HEK293 (cell line): ENCODE data around the gene BLVRB.

Source experiments
- EGR2 ChIP-seq: fragments of 450-650 bp; formaldehyde crosslinking; IDR thresholded peaks from 2 replicates; pipeline ENCODE4 v1.5.1; 2016; ENCODE audit warnings: low read depth, missing biosample characterization, missing genetic modification characterization
- HOXD13 ChIP-seq: sonication (generic); formaldehyde crosslinking; IDR thresholded peaks from 2 replicates; pipeline ENCODE4 v1.8.0; 2022; ENCODE audit warnings: missing genetic modification reagents, borderline replicate concordance
- KLF16 ChIP-seq: fragments of 450-650 bp; formaldehyde crosslinking; IDR thresholded peaks from 2 replicates; pipeline ENCODE4 v1.5.1; 2017; ENCODE audit warnings: missing biosample characterization, missing genetic modification characterization
- MZF1 ChIP-seq: fragments of 450-650 bp; formaldehyde crosslinking; IDR thresholded peaks from 2 replicates; pipeline ENCODE4 v1.5.1; 2017; ENCODE audit warnings: missing biosample characterization, missing genetic modification characterization, borderline replicate concordance
- PRDM10 ChIP-seq: fragments of 450-650 bp; formaldehyde crosslinking; IDR thresholded peaks from 2 replicates; pipeline ENCODE4 v1.5.1; 2016; ENCODE audit warnings: missing biosample characterization, missing genetic modification characterization
- REST ChIP-seq: fragments of 450-650 bp; formaldehyde crosslinking; IDR thresholded peaks from 2 replicates; pipeline ENCODE4 v1.5.1; 2016; ENCODE audit warnings: missing biosample characterization, missing genetic modification characterization
- SETDB1 ChIP-seq: IDR thresholded peaks from one replicate; pipeline ENCODE4 v1.6.1; 2017; ENCODE audit warnings: mild to moderate bottlenecking, low read length, moderate library complexity, mixed read lengths; ENCODE audit not compliant: insufficient read length
- TRIM28 ChIP-seq: IDR thresholded peaks from 2 replicates; pipeline ENCODE4 v1.6.1; 2011; ENCODE audit warnings: low read length, control low read depth, borderline replicate concordance
- TSHZ1 ChIP-seq: fragments of 450-650 bp; formaldehyde crosslinking; IDR thresholded peaks from 2 replicates; pipeline ENCODE4 v1.5.1; 2016; ENCODE audit warnings: missing biosample characterization, missing genetic modification characterization, borderline replicate concordance
- WT1 ChIP-seq: fragments of 450-650 bp; formaldehyde crosslinking; IDR thresholded peaks from 2 replicates; pipeline ENCODE4 v1.5.1; 2016; ENCODE audit warnings: missing biosample characterization, missing genetic modification characterization
- YY1 ChIP-seq: fragments of 450-650 bp; formaldehyde crosslinking; IDR thresholded peaks from 2 replicates; pipeline ENCODE4 v1.5.1; 2018; ENCODE audit warnings: missing biosample characterization, missing genetic modification characterization
- ZBTB20 ChIP-seq: fragments of 450-650 bp; formaldehyde crosslinking; IDR thresholded peaks from 2 replicates; pipeline ENCODE4 v1.5.1; 2016; ENCODE audit warnings: missing biosample characterization, missing genetic modification characterization
- ZFP37 ChIP-seq: fragments of 450-650 bp; formaldehyde crosslinking; IDR thresholded peaks from 2 replicates; pipeline ENCODE4 v1.5.1; 2016; ENCODE audit warnings: missing biosample characterization, missing genetic modification characterization
- ZFP41 ChIP-seq: fragments of 450-650 bp; formaldehyde crosslinking; IDR thresholded peaks from 2 replicates; pipeline ENCODE4 v1.5.1; 2016; ENCODE audit warnings: missing biosample characterization, missing genetic modification characterization, borderline replicate concordance
- ZNF146 ChIP-seq: fragments of 450-650 bp; formaldehyde crosslinking; IDR thresholded peaks from 2 replicates; pipeline ENCODE4 v1.5.1; 2016; ENCODE audit warnings: missing biosample characterization, missing genetic modification characterization
- ZNF16 ChIP-seq: fragments of 450-650 bp; formaldehyde crosslinking; IDR thresholded peaks from 2 replicates; pipeline ENCODE4 v1.5.1; 2016; ENCODE audit warnings: low read depth, missing biosample characterization, missing genetic modification characterization
- ZNF221 ChIP-seq: fragments of 450-650 bp; formaldehyde crosslinking; IDR thresholded peaks from 2 replicates; pipeline ENCODE4 v1.5.1; 2017; ENCODE audit warnings: missing biosample characterization, missing genetic modification characterization, borderline replicate concordance
- ZNF24 ChIP-seq: fragments of 450-650 bp; formaldehyde crosslinking; IDR thresholded peaks from 2 replicates; pipeline ENCODE4 v1.5.1; 2016; ENCODE audit warnings: missing biosample characterization, missing genetic modification characterization
- ZNF335 ChIP-seq: fragments of 450-650 bp; formaldehyde crosslinking; conservative IDR thresholded peaks from 2 replicates; pipeline ENCODE4 v1.5.1; 2016; ENCODE audit warnings: missing biosample characterization, missing genetic modification characterization
- ZNF341 ChIP-seq: fragments of 450-650 bp; formaldehyde crosslinking; IDR thresholded peaks from 2 replicates; pipeline ENCODE4; 2016; ENCODE audit warnings: low read depth, missing biosample characterization, missing genetic modification characterization
- ZNF354C ChIP-seq: fragments of 450-650 bp; formaldehyde crosslinking; IDR thresholded peaks from 2 replicates; pipeline ENCODE4 v1.5.1; 2016; ENCODE audit warnings: missing biosample characterization, missing genetic modification characterization, low read depth, borderline replicate concordance
- ZNF510 ChIP-seq: fragments of 450-650 bp; formaldehyde crosslinking; IDR thresholded peaks from 2 replicates; pipeline ENCODE4 v1.5.1; 2018; ENCODE audit warnings: mild to moderate bottlenecking, missing genetic modification characterization, missing biosample characterization; ENCODE audit not compliant: insufficient replicate concordance
- ZNF513 ChIP-seq: fragments of 450-650 bp; IDR thresholded peaks from 2 replicates; pipeline ENCODE4 v1.5.1; 2018; ENCODE audit warnings: missing biosample characterization, missing genetic modification characterization
- ZNF530 ChIP-seq: fragments of 450-650 bp; formaldehyde crosslinking; IDR thresholded peaks from 2 replicates; pipeline ENCODE4 v1.5.1; 2016; ENCODE audit warnings: low read depth, missing biosample characterization, missing genetic modification characterization
- ZNF626 ChIP-seq: fragments of 450-650 bp; sonication (Bioruptor Pico); formaldehyde crosslinking; IDR thresholded peaks from 2 replicates; pipeline ENCODE4 v1.5.1; 2018; ENCODE audit warnings: missing biosample characterization, missing genetic modification characterization, inconsistent platforms
- ZNF654 ChIP-seq: fragments of 450-650 bp; formaldehyde crosslinking; IDR thresholded peaks from 2 replicates; pipeline ENCODE4 v1.5.1; 2016; ENCODE audit warnings: low read depth, missing biosample characterization, missing genetic modification characterization
- ZNF660 ChIP-seq: fragments of 450-650 bp; IDR thresholded peaks from 2 replicates; pipeline ENCODE4 v1.5.1; 2018; ENCODE audit warnings: missing biosample characterization, mild to moderate bottlenecking, missing genetic modification characterization
- ZNF792 ChIP-seq: fragments of 450-650 bp; formaldehyde crosslinking; IDR thresholded peaks from 2 replicates; pipeline ENCODE4 v1.5.1; 2016; ENCODE audit warnings: missing biosample characterization, missing genetic modification characterization

Gene BLVRB

GRCh38 chr19:40444000-40444824 lies 21.3 kb downstream of the BLVRB start, which contains the start of gene SERTAD3 (continued):
- no peak for TF ChIP-seq ZNF530 (tag by site-specific recombination)
- no peak for TF ChIP-seq REST (tag by site-specific recombination)
- no peak for TF ChIP-seq TRIM28
- no peak for TF ChIP-seq ZNF654 (tag by site-specific recombination)
- peak; percentile 87 for TF ChIP-seq ZNF660 (tag by site-specific recombination)
- no peak for TF ChIP-seq ZFP37 (tag by site-specific recombination)
- no peak for TF ChIP-seq ZNF354C
- peak; percentile 67 for TF ChIP-seq TSHZ1 (tag by site-specific recombination)
- 0 out of 2 replicates have a peak, but pooled peaks have one; percentile 70 for TF ChIP-seq ZNF221
- TF ChIP-seq ZNF146 (tag by site-specific recombination) = 0 out of 2 replicates have a peak, but pooled peaks have one; percentile 3
- TF ChIP-seq ZNF513 = no peak
- TF ChIP-seq ZNF510 (tag by site-specific recombination) = no peak
- TF ChIP-seq ZNF335 = peak; percentile 96
- TF ChIP-seq ZNF792 (tag by site-specific recombination) = no peak
- 0 out of 2 replicates have a peak, but pooled peaks have one; percentile 43 for TF ChIP-seq ZNF24 (tag by site-specific recombination)
- TF ChIP-seq ZNF16 = no peak
- no peak for TF ChIP-seq SETDB1
- no peak; the same call in 1 of the 2 replicates for TF ChIP-seq YY1 (tag by site-specific recombination)
- peak; percentile 90 for TF ChIP-seq EGR2 (tag by site-specific recombination)
- peak; percentile 97 for TF ChIP-seq PRDM10 (tag by site-specific recombination)
- TF ChIP-seq MZF1 (tag by site-specific recombination) = no peak; the same call in 1 of the 2 replicates
- TF ChIP-seq KLF16 (tag by site-specific recombination) = peak; percentile 100
- peak; percentile 91 for TF ChIP-seq ZNF341 (tag by site-specific recombination)
- TF ChIP-seq HOXD13 (CRISPR knock-in tag) = no peak
- TF ChIP-seq ZBTB20 (tag by site-specific recombination) = peak; percentile 13; the same call in 1 of the 2 replicates
- TF ChIP-seq ZFP41 (tag by site-specific recombination) = no peak
- TF ChIP-seq ZNF626 = no peak
- peak; percentile 90 for TF ChIP-seq WT1 (tag by site-specific recombination)
